Lower leg skin (tissue), 3 donors: ENCODE results near the gene SRRM2.

ENCODE experiments used
- CTCF ChIP-seq, 3 donors: fragments of 450-650 bp; IDR thresholded peaks; one replicate each; pipeline ENCODE4 v1.5.1; 2016; ENCODE audit warnings: antibody characterized with exemption in 3 of 3, mild to moderate bottlenecking in 3 of 3, moderate library complexity in 2 of 3
- POLR2A ChIP-seq, 2 donors: fragments of 450-650 bp; IDR thresholded peaks; one replicate each; pipeline ENCODE4 v1.6.1; 2016 to 2017; ENCODE audit warnings: antibody characterized with exemption in 2 of 2, mild to moderate bottlenecking in 1 of 2, moderate library complexity in 1 of 2

- TF ChIP-seq CTCF (IDR thresholded peaks at IDR 0.05) (no peak), POLR2A (IDR thresholded peaks at IDR 0.05) (no peak)
These were observed 31.5 kb upstream of the SRRM2 start for GRCh38 chr16:2720719-2721633.
